ENCODE results near the gene ENTPD8.

DNA sequence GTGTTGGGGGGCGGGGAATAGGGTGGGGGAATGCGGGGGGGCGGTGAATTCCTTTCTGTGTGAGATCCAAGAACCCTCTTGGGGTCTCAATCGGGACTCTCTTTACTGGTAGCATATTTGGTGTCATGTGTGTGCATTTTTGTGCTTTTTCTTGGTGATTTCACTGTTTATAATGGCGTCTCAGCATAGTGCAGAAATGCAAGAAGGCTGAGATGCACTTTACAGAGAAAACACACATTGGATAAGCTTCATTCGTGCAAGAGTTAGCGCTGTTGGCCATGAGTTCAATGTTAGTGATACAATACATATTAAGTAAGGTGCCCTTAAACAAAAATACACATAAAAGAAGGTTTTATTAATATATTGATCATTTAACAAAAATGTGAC, 771 bp upstream of the ENTPD8 start:
- TF ChIP-seq SUZ12 (IDR thresholded peaks at IDR 0.05; ENCODE audit: extremely low read depth, insufficient read depth, insufficient read length) (no peak), ZNF274 (IDR thresholded peaks at IDR 0.05; ENCODE audit: low read depth, low read length) (no peak)
